A549 (cell line): Measurements from ENCODE around the gene LILRA6.

Experiments used
- CHD2 ChIP-seq: fragments of 150-350 bp; IDR thresholded peaks from 2 replicates; pipeline ENCODE4 v1.6.1; 2014; ENCODE audit warnings: low read length; ENCODE audit not compliant: partially characterized antibody
- RAD21 ChIP-seq, 2 experiments: fragments of >200 bp in 1 of 2; sonication (Bioruptor Twin) in 1 of 2; formaldehyde crosslinking in 1 of 2; IDR thresholded peaks in 1 of 2; conservative IDR thresholded peaks in 1 of 2; 2 replicates in 1 of 2; 3 replicates in 1 of 2; pipeline ENCODE4 v1.6.1; 2012 to 2018; ENCODE audit warnings: inconsistent platforms in 1 of 2
- TF ChIP-seq, protein P1 (sequence below): fragments of >200 bp; sonication (Bioruptor Twin); formaldehyde crosslinking; IDR thresholded peaks from 3 replicates; pipeline ENCODE4 v1.5.1; 2016

DNA sequence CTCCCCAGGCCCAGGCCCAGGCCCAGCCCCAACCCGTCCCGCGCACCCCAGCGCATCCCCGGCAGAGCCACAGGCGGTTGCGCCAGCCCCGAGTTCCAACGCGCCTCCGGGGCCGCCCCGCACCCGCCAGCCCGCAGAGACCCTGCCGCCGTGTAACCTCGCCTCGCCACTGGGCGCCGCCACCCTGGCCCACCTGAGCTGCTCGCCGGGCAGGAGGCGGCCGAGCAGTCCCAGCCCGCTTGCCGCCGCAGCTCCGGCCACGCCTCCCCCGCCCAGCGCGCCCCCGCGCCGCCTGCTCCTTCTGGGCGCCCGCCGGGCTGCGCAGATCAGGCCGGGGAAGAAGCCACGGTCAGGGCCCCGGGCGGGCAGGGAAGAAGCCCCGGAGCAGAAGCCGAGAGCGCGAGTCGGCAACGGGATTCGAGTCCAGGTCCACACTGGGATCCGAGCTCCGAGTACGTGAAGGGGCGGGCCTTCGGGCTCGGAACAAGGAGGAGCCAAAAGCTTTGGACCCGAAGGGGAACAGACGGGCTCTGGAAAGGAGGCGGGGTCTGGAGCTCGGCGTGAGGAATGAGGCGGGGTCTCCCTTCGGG lies 53.4 kb downstream of the LILRA6 start, which contains the start of gene MBOAT7:
- TF ChIP-seq, protein P1, sequence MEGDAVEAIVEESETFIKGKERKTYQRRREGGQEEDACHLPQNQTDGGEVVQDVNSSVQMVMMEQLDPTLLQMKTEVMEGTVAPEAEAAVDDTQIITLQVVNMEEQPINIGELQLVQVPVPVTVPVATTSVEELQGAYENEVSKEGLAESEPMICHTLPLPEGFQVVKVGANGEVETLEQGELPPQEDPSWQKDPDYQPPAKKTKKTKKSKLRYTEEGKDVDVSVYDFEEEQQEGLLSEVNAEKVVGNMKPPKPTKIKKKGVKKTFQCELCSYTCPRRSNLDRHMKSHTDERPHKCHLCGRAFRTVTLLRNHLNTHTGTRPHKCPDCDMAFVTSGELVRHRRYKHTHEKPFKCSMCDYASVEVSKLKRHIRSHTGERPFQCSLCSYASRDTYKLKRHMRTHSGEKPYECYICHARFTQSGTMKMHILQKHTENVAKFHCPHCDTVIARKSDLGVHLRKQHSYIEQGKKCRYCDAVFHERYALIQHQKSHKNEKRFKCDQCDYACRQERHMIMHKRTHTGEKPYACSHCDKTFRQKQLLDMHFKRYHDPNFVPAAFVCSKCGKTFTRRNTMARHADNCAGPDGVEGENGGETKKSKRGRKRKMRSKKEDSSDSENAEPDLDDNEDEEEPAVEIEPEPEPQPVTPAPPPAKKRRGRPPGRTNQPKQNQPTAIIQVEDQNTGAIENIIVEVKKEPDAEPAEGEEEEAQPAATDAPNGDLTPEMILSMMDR = peak; percentile 34; the same call in 2 of the 3 replicates
- TF ChIP-seq RAD21 (conservative IDR thresholded peaks at IDR 0.05 in 1 of 2, IDR thresholded peaks at IDR 0.05 in 1 of 2) (no peak; a peak in 2 of 5 replicates), CHD2 (no peak)
